Fibroblast of pulmonary artery (primary cell): Measurements from ENCODE around the gene HPS4.

Experiments used
- DNase-seq: peaks from one replicate; pipeline ENCODE4 v3.0.0-alpha.2; 2010; ENCODE audit warnings: low read depth
- H3K4me3 ChIP-seq: replicated peaks from 2 replicates; pipeline ENCODE4 v1.5.1; 2011; ENCODE audit warnings: low read depth, mild to moderate bottlenecking, control low read depth, low read length, moderate library complexity
- TF ChIP-seq, protein P1 (sequence below): IDR thresholded peaks from 2 replicates; pipeline ENCODE4 v1.5.1; 2011; ENCODE audit warnings: mild to moderate bottlenecking, control low read depth, low read length, inconsistent platforms; ENCODE audit errors: missing control alignments

HPS4 gene

GRCh38 chr22:26524870-26525269 is 41.3 kb upstream of the HPS4 start:
- DNase-seq, result no peak
- H3K4me3 ChIP-seq, result no peak overlapping the region
- TF ChIP-seq, protein P1, sequence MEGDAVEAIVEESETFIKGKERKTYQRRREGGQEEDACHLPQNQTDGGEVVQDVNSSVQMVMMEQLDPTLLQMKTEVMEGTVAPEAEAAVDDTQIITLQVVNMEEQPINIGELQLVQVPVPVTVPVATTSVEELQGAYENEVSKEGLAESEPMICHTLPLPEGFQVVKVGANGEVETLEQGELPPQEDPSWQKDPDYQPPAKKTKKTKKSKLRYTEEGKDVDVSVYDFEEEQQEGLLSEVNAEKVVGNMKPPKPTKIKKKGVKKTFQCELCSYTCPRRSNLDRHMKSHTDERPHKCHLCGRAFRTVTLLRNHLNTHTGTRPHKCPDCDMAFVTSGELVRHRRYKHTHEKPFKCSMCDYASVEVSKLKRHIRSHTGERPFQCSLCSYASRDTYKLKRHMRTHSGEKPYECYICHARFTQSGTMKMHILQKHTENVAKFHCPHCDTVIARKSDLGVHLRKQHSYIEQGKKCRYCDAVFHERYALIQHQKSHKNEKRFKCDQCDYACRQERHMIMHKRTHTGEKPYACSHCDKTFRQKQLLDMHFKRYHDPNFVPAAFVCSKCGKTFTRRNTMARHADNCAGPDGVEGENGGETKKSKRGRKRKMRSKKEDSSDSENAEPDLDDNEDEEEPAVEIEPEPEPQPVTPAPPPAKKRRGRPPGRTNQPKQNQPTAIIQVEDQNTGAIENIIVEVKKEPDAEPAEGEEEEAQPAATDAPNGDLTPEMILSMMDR, result no peak

DNA sequence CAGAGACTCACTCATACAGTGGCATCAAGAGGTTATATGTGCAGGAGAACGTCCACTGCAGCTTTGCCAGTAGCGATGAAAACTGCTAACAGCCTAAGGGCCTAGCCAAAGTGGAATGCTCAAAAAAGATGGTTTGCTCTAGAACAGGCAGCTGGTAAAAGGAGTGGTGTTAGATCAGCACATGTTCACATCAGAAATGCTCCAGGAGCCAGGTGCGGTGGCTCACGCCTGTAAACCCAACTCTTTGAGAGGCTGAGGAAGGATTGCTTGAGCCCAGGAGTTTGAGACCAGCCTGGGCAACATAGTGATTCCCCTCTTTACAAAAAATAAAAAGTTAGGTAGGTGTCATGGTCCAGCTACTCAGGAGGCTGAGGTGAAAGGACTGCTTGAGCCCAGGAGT is 39.0 kb upstream of the HPS4 start:
- H3K4me3 ChIP-seq, result no peak overlapping the region
- TF ChIP-seq, protein P1, result no peak
- no peak for DNase-seq

DNA sequence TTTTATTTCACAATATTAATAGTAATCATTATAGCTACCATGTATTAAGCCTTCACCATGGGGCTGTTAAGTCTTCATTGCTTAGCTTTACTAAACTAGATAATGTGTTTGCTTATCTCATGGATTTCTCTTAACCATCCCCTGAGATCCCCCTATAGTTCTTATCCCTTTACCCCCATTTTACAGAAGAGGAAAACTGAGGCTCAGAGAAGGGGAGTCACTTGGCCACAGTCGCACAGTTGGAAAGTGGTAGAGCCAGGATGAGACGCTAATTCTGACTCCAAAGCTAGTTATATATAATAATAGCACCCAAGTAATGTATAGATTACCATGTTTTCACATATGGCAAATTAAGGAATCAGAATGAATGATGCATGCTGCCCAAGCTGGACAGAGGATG is 38.4 kb upstream of the HPS4 start:
- TF ChIP-seq, protein P1, result no peak

GRCh38 chr22:26517429-26517828 is 33.8 kb upstream of the HPS4 start:
- no peak overlapping the region for H3K4me3 ChIP-seq
- TF ChIP-seq, protein P1, result no peak
- no peak for DNase-seq

More for the DNA sequence above, 38.4 kb upstream of the HPS4 start:
- H3K4me3 ChIP-seq, result no peak overlapping the region
- no peak for DNase-seq

DNA sequence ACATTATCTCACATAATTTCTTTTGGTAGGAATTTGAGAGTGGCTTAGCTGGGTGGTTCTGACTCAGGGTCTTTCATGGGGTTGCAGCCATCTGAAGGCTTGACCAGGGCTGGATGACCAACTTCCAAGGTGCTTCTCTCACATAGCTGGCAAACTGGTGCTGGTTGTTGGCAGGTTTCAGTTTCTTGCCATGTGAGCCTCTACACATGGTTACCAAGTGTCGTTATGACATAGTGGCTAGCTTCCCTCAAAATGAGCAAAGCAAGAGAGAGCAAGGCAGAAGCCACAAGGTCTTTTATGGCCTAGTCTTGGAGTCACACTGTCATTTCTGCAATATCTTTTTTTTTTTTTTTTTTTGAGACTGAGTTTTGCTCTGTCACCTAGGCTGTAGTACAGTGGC is 32.9 kb upstream of the HPS4 start:
- DNase-seq, result no peak
- TF ChIP-seq, protein P1, result no peak
- no peak overlapping the region for H3K4me3 ChIP-seq

DNA sequence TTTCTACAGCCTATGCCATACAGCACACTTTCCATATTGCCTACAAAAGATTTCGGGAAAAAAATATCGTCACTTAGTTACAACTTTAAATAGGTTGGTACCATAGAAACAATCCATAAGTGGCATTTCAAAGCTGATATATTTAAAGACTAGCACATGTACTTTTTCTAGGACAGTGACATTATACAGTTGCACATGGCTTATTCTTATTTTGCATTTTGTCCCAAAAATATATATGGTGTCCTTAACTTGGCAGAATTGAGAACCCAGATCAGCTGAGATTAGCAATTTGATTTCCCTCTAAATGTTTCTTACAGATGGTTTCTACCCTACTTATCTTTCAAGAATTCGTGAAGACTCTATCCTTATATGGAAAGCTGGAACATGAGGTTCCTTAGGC is 32.3 kb upstream of the HPS4 start:
- TF ChIP-seq, protein P1, result no peak

GRCh38 chr22:26514419-26515161 is 31.0 kb upstream of the HPS4 start:
- TF ChIP-seq, protein P1, result no peak
- no peak for DNase-seq
- H3K4me3 ChIP-seq, result no peak overlapping the region

More for the DNA sequence above, 32.3 kb upstream of the HPS4 start:
- no peak for DNase-seq
- no peak overlapping the region for H3K4me3 ChIP-seq
